B cell (primary cell): ENCODE results near the gene RIPOR2. TPM values are rescaled to one million over a fixed set of nuclear protein-coding genes. Genes with fewer than 3 reads are reported as not detected.
A peak's percentile ranks its signal among the peaks of the same experiment; 100 is the strongest.
"Not testable (repeated sequence)": the region's sequence is repeated elsewhere in the genome, so short reads cannot be mapped to it uniquely, and the experiment has no call there.

Source experiments
- ATAC-seq: fragments of 200-7000 bp; cut with Tn5 transposase; one replicate; pipeline ENCODE4 v1.10.0; 2021; ENCODE audit warnings: low read depth, mild to moderate bottlenecking, moderate number of reproducible peaks, moderate library complexity
- CTCF ChIA-PET: fragments of 350-600 bp; sonication (Branson Sonifier 250); formaldehyde crosslinking; loops from one replicate; lab custom pipeline; 2021; ENCODE audit warnings: antibody characterized with exemption, inconsistent platforms; lab: Charles Lee
- POLR2A ChIA-PET: fragments of 350-600 bp; sonication (Branson Sonifier 250); formaldehyde crosslinking; loops from one replicate; lab custom pipeline; 2021; ENCODE audit warnings: antibody characterized with exemption; lab: Charles Lee
- DNase-seq: peaks from one replicate; pipeline ENCODE4 v3.0.0; 2013
- H2AFZ ChIP-seq: 2 replicates; pipeline ENCODE4 v1.6.1; 2012; ENCODE audit warnings: mild to moderate bottlenecking, low read depth, low read length; ENCODE audit not compliant: insufficient read depth, poor library complexity, severe bottlenecking
- H3K27ac ChIP-seq, 2 donors: 1 replicate in 1 of 2; 2 replicates in 1 of 2; pipeline ENCODE4 v1.5.1; 2012 to 2013; ENCODE audit warnings: low read length in 2 of 2, mild to moderate bottlenecking in 2 of 2, moderate library complexity in 1 of 2
- H3K27me3 ChIP-seq, 4 experiments: fragments of 200-600 bp in 1 of 4; sonication (generic) in 1 of 4; replicated peaks in 1 of 4; 1 replicate in 2 of 4; 2 replicates in 2 of 4; pipeline versions ENCODE4 v1.6.1 to v1.7.0; 2013 to 2016; ENCODE audit warnings: low read length in 3 of 4, mild to moderate bottlenecking in 2 of 4, mixed read lengths in 1 of 4, moderate library complexity in 1 of 4; ENCODE audit not compliant: insufficient read depth in 4 of 4, control insufficient read depth in 3 of 4; ENCODE audit errors: control extremely low read depth in 1 of 4
- H3K36me3 ChIP-seq, 2 experiments: replicated peaks in 1 of 2; 1 replicate in 1 of 2; 2 replicates in 1 of 2; pipeline versions ENCODE4 v1.6.1 to v1.7.1; 2013; ENCODE audit warnings: low read length in 1 of 2; ENCODE audit not compliant: insufficient read depth in 2 of 2, control insufficient read depth in 1 of 2; ENCODE audit errors: control extremely low read depth in 1 of 2, extremely low read depth in 1 of 2
- H3K4me1 ChIP-seq, 2 donors: fragments of 200-600 bp in 1 of 2; sonication (generic) in 1 of 2; 1 replicate in 1 of 2; 2 replicates in 1 of 2; pipeline versions ENCODE4 v1.5.1 to v1.6.1; 2013 to 2017; ENCODE audit warnings: low read length in 2 of 2; ENCODE audit not compliant: control insufficient read depth in 2 of 2, insufficient read depth in 2 of 2
- H3K4me2 ChIP-seq: replicated peaks from 2 replicates; pipeline ENCODE3; 2012; ENCODE audit warnings: mild to moderate bottlenecking, low read depth, low read length; ENCODE audit not compliant: poor library complexity, severe bottlenecking
- H3K4me3 ChIP-seq, 5 experiments: fragments of 200-600 bp in 1 of 5; sonication (generic) in 1 of 5; 1 replicate in 3 of 5; 2 replicates in 2 of 5; pipeline versions ENCODE4 v1.5.1 to v1.7.0; 2011 to 2016; ENCODE audit warnings: low read length in 4 of 5, mild to moderate bottlenecking in 4 of 5, low read depth in 2 of 5, control low read depth in 1 of 5, moderate library complexity in 1 of 5; ENCODE audit not compliant: insufficient read depth in 1 of 5; ENCODE audit errors: control extremely low read depth in 1 of 5, extremely low read depth in 1 of 5
- H3K79me2 ChIP-seq: fragments of 200-600 bp; sonication (generic); one replicate; pipeline ENCODE4 v1.6.0; 2016; ENCODE audit warnings: low read length; ENCODE audit not compliant: control insufficient read depth, insufficient read depth
- H3K9ac ChIP-seq: fragments of 200-600 bp; sonication (generic); 2 replicates; pipeline ENCODE4 v1.6.1; 2017; ENCODE audit warnings: mild to moderate bottlenecking, low read length, moderate library complexity
- H3K9me3 ChIP-seq, 3 donors: one replicate each; pipeline versions ENCODE4 v1.6.1 to v1.7.1; 2013; ENCODE audit warnings: low read length in 2 of 3; ENCODE audit not compliant: control insufficient read depth in 2 of 3, insufficient read depth in 1 of 3; ENCODE audit errors: control extremely low read depth in 1 of 3
- H4K20me1 ChIP-seq: 2 replicates; pipeline ENCODE4 v1.6.0; 2012; ENCODE audit warnings: mild to moderate bottlenecking, low read length; ENCODE audit not compliant: insufficient read depth, control insufficient read depth, poor library complexity, severe bottlenecking
- H3K27ac Mint-ChIP-seq: one replicate; pipeline ENCODE4 v1.8.0; 2021; ENCODE audit warnings: mixed read lengths
- H3K27me3 Mint-ChIP-seq: one replicate; pipeline ENCODE4 v1.8.0; 2021; ENCODE audit warnings: mixed read lengths
- H3K4me1 Mint-ChIP-seq: one replicate; pipeline ENCODE4 v1.8.0; 2021; ENCODE audit warnings: mixed read lengths
- H3K4me3 Mint-ChIP-seq: one replicate; pipeline ENCODE4 v1.8.0; 2021; ENCODE audit warnings: mixed read lengths
- H3K9me3 Mint-ChIP-seq: one replicate; pipeline ENCODE4 v1.8.0; 2022; ENCODE audit warnings: mixed read lengths; ENCODE audit not compliant: insufficient read depth
- EZH2 ChIP-seq: IDR thresholded peaks from 2 replicates; pipeline ENCODE4 v1.6.1; 2012; ENCODE audit warnings: borderline replicate concordance, low read depth, mild to moderate bottlenecking, moderate library complexity, low read length; ENCODE audit not compliant: insufficient read depth, poor library complexity, severe bottlenecking
- WGBS: methylation state at CpG from one replicate; pipeline ENCODE4 v1.1.5; 2013; ENCODE audit warnings: missing lambda C conversion rate; ENCODE audit not compliant: insufficient coverage; 5-methylcytosine and 5-hydroxymethylcytosine counted together
- intact Hi-C: fragments of 100-400 bp; cut with micrococcal nuclease; formaldehyde crosslinking; loops from one replicate; pipeline ENCODE4 v1.10.0; 2022
- polyA plus RNA-seq: library from polyadenylated mRNA; depleted of rRNA; stranded (reverse); fragments of >200 nt; gene quantifications from 2 replicates; pipeline ENCODE4 v1.2.3, GENCODE V29; 2012
- total RNA-seq, 2 donors: library from RNA; stranded (reverse); fragments of 120-200 nt in 1 of 2; gene quantifications; 1 replicate in 1 of 2; 2 replicates in 1 of 2; pipeline versions ENCODE4 v1.2.3 to v1.2.4, GENCODE V29; 2013 to 2022
- TF ChIP-seq, protein P1 (sequence below): fragments of 200-600 bp; IDR thresholded peaks from one replicate; pipeline ENCODE4 v1.8.0; 2022; ENCODE audit warnings: antibody characterized with exemption, mild to moderate bottlenecking

Gene RIPOR2
- total and polyA plus RNA-seq, 2 donors (not counting 1 experiment from before 2014, with no cell fraction given): 300 to 430 TPM

DNA sequence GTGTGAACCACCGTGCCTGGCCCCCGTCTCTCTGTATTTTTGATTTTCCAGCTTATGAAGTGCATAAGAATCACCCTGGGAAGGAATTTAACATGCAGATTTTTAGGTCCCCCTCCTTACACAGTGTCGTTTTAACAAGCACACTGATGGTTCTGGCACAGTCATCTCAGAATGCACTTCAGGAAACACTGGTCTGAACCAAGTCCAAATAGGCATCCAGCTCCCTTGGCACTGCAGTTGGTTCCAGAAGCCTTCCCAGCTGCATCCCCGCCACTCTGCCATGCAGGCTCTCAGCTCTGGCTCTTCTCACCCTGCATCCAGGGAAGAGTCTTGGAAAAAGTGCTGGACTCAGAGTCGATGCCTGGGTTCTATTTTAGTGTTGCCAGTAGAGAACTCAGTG is 20.1 kb downstream of the RIPOR2 start:
- peaks cover 94 to 98% of the 10 kb centered on the region in 2 donors for H3K4me1 ChIP-seq
- DNase-seq: no peak
- intact Hi-C loops: no loop called here
- no peak for ATAC-seq
- WGBS: 82% methylated on average over 5 of the region's 5 CpGs
- H3K27ac Mint-ChIP-seq: peak overlapping the region; percentile 79
- peaks cover 93% of the 10 kb centered on the region for H3K4me1 Mint-ChIP-seq
- ChIA-PET CTCF (interaction anchor here (0.8 to 2.2 kb wide), 5 partner anchors 17 to 102 kb away, joined by 3 to 11 read pairs (median 3); no protein-coding TSS in a partner anchor), POLR2A (interaction anchor here (0.6 to 0.8 kb wide), 2 partner anchors 12 to 93 kb away, joined by 3 to 5 read pairs; no protein-coding TSS in a partner anchor)
- no peak overlapping the region for H2AFZ ChIP-seq
- no peak for TF ChIP-seq EZH2
- TF ChIP-seq, protein P1, sequence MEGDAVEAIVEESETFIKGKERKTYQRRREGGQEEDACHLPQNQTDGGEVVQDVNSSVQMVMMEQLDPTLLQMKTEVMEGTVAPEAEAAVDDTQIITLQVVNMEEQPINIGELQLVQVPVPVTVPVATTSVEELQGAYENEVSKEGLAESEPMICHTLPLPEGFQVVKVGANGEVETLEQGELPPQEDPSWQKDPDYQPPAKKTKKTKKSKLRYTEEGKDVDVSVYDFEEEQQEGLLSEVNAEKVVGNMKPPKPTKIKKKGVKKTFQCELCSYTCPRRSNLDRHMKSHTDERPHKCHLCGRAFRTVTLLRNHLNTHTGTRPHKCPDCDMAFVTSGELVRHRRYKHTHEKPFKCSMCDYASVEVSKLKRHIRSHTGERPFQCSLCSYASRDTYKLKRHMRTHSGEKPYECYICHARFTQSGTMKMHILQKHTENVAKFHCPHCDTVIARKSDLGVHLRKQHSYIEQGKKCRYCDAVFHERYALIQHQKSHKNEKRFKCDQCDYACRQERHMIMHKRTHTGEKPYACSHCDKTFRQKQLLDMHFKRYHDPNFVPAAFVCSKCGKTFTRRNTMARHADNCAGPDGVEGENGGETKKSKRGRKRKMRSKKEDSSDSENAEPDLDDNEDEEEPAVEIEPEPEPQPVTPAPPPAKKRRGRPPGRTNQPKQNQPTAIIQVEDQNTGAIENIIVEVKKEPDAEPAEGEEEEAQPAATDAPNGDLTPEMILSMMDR: no peak
- peak overlapping the region in 1 of 2 donors; percentile 93 for H3K27ac ChIP-seq
- peaks cover 100% of the 10 kb centered on the region for H4K20me1 ChIP-seq
- peaks cover 100% of the 10 kb centered on the region for H3K79me2 ChIP-seq
- no peaks in the 10 kb centered on the region for H3K9me3 ChIP-seq
- H3K27me3 Mint-ChIP-seq: no peaks in the 10 kb centered on the region
- no peak overlapping the region for H3K4me3 ChIP-seq
- peaks cover 0 to 88% of the 10 kb centered on the region in 2 experiments for H3K36me3 ChIP-seq
- no peak overlapping the region for H3K4me3 Mint-ChIP-seq
- no peak overlapping the region for H3K9ac ChIP-seq
- no peaks in the 10 kb centered on the region for H3K9me3 Mint-ChIP-seq
- H3K27me3 ChIP-seq: no peaks in the 10 kb centered on the region
- peak overlapping the region; percentile 9 for H3K4me2 ChIP-seq

DNA sequence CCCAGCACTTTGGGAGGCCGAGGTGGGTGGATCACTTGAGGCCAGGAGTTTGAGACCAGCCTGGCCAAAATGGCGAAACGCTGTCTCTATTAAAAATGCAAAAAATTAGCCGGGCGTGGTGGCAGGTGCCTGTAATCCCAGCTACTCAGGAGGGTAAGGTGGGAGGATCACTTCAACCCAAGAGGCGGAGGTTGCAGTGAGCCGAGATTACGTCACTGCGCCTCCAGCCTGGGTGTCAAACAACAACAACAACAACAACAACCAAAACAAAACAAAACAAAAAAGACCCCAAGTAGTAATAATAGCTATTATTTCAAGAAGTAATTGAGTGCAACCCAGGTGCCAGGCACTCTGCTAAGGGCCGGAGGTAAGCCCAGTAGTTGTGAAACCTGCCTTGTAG is 21.7 kb downstream of the RIPOR2 start:
- POLR2A ChIA-PET: interaction anchor here (0.6 kb wide), 1 partner anchor 194 kb away, joined by 3 read pairs; no protein-coding TSS in a partner anchor

More for the DNA sequence above, 21.7 kb downstream of the RIPOR2 start:
- H4K20me1 ChIP-seq: peaks cover 100% of the 10 kb centered on the region
- H3K27ac Mint-ChIP-seq: peak overlapping the region; percentile 82
- peaks cover 94 to 98% of the 10 kb centered on the region in 2 donors for H3K4me1 ChIP-seq
- H3K4me3 Mint-ChIP-seq: peak overlapping the region; percentile 8
- peak overlapping the region; percentile 93 for H3K4me2 ChIP-seq
- H2AFZ ChIP-seq, H3K4me3 ChIP-seq, intact Hi-C loops, ATAC-seq, H3K27me3 Mint-ChIP-seq, H3K9me3 Mint-ChIP-seq, DNase-seq, H3K27me3 ChIP-seq, H3K9me3 ChIP-seq: not testable (repeated sequence)
- H3K27ac ChIP-seq: peak overlapping the region; percentile 30 to 93
- peaks cover 91% of the 10 kb centered on the region for H3K4me1 Mint-ChIP-seq
- H3K9ac ChIP-seq: peak overlapping the region; percentile 1
- H3K79me2 ChIP-seq: peaks cover 100% of the 10 kb centered on the region
- WGBS: 100% methylated on average over 5 of the region's 10 CpGs
- CTCF ChIA-PET: interaction anchor here (0.7 to 7.4 kb wide), 7 partner anchors 15 to 157 kb away, joined by 3 to 148 read pairs (median 66); partner anchors contain the start of gene RIPOR2
- peaks cover 0 to 86% of the 10 kb centered on the region in 2 experiments for H3K36me3 ChIP-seq
